C4-2B (cell line): ENCODE measurements around the gene SCYGR7.

ENCODE experiments used
- ZFX ChIP-seq: fragments of 450-650 bp; IDR thresholded peaks from 2 replicates; pipeline ENCODE4 v1.6.1; 2017
- TF ChIP-seq, protein P1 (sequence below): fragments of 450-650 bp; conservative IDR thresholded peaks from 2 replicates; pipeline ENCODE4 v1.5.1; 2017; ENCODE audit warnings: mild to moderate bottlenecking

- TF ChIP-seq, protein P1, sequence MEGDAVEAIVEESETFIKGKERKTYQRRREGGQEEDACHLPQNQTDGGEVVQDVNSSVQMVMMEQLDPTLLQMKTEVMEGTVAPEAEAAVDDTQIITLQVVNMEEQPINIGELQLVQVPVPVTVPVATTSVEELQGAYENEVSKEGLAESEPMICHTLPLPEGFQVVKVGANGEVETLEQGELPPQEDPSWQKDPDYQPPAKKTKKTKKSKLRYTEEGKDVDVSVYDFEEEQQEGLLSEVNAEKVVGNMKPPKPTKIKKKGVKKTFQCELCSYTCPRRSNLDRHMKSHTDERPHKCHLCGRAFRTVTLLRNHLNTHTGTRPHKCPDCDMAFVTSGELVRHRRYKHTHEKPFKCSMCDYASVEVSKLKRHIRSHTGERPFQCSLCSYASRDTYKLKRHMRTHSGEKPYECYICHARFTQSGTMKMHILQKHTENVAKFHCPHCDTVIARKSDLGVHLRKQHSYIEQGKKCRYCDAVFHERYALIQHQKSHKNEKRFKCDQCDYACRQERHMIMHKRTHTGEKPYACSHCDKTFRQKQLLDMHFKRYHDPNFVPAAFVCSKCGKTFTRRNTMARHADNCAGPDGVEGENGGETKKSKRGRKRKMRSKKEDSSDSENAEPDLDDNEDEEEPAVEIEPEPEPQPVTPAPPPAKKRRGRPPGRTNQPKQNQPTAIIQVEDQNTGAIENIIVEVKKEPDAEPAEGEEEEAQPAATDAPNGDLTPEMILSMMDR: no peak
- no peak for TF ChIP-seq ZFX
Observed at GRCh38 chr2:227706859-227707258, 21.3 kb upstream of the SCYGR7 start.
